IMR-90 (cell line): ENCODE results near the gene CDNF. TPM values are rescaled to one million over a fixed set of nuclear protein-coding genes. Genes with fewer than 3 reads are reported as not detected.

Source experiments
- ATAC-seq: fragments of 200-7000 bp; cut with Tn5 transposase; 2 replicates; pipeline ENCODE4 v1.9.1; 2020; ENCODE audit warnings: low read depth, mild to moderate bottlenecking, moderate library complexity
- BruUV-seq: library from RNA; stranded (reverse); fragments of 400-500 nt; replicated peaks from 2 replicates; lab custom pipeline; 2021; lab: Mats Ljungman, UMichigan
- CTCF ChIA-PET: fragments of 300-600 bp; formaldehyde crosslinking; extraction: SDS; loops from one replicate; lab custom pipeline; 2021; ENCODE audit warnings: antibody characterized with exemption; lab: Yijun Ruan, JAX
- POLR2A ChIA-PET: fragments of 300-600 bp; sonication (Branson Sonifier 250); formaldehyde crosslinking; loops from one replicate; lab custom pipeline; 2022; ENCODE audit warnings: antibody characterized with exemption; ENCODE audit not compliant: unreplicated experiment; lab: Charles Lee
- DNase-seq: peaks from one replicate; pipeline ENCODE4 v3.0.0; 2013
- H2AFZ ChIP-seq: replicated peaks from 2 replicates; pipeline ENCODE3; 2013; ENCODE audit warnings: low read length, mild to moderate bottlenecking; ENCODE audit not compliant: poor library complexity
- H2AK5ac ChIP-seq: 2 replicates; pipeline ENCODE4 v1.6.1; 2013; ENCODE audit warnings: low read depth, low read length, inconsistent platforms
- H2AK9ac ChIP-seq: replicated peaks from 2 replicates; pipeline ENCODE3; 2013; ENCODE audit warnings: mild to moderate bottlenecking, low read depth, low read length, moderate library complexity; ENCODE audit not compliant: poor library complexity
- H2BK120ac ChIP-seq: 2 replicates; pipeline ENCODE4 v1.6.1; 2013; ENCODE audit warnings: low read depth, low read length, inconsistent platforms
- H2BK15ac ChIP-seq: 3 replicates; pipeline ENCODE4 v1.6.1; 2013; ENCODE audit warnings: low read depth, low read length, inconsistent platforms
- H2BK20ac ChIP-seq: 2 replicates; pipeline ENCODE4 v1.6.1; 2013; ENCODE audit warnings: low read depth, mild to moderate bottlenecking, inconsistent platforms, low read length, moderate library complexity
- H2BK5ac ChIP-seq: 2 replicates; pipeline ENCODE4 v1.6.1; 2013; ENCODE audit warnings: mild to moderate bottlenecking, low read depth, low read length, inconsistent platforms; ENCODE audit not compliant: poor library complexity, severe bottlenecking
- H3K14ac ChIP-seq: replicated peaks from 2 replicates; pipeline ENCODE4 v1.6.1; 2013; ENCODE audit warnings: low read depth, low read length, inconsistent platforms
- H3K18ac ChIP-seq: 2 replicates; pipeline ENCODE4 v1.6.1; 2013; ENCODE audit warnings: low read depth, low read length, control low read depth
- H3K23ac ChIP-seq: 2 replicates; pipeline ENCODE4 v1.6.1; 2013; ENCODE audit warnings: low read depth, low read length, inconsistent platforms
- H3K27ac ChIP-seq: 2 replicates; pipeline ENCODE4 v1.5.1; 2013; ENCODE audit warnings: mild to moderate bottlenecking, control low read depth, low read length; ENCODE audit not compliant: insufficient read depth
- H3K27me3 ChIP-seq: 2 replicates; pipeline ENCODE4 v1.6.1; 2013; ENCODE audit warnings: low read length; ENCODE audit not compliant: control insufficient read depth, insufficient read depth
- H3K36me3 ChIP-seq: 2 replicates; pipeline ENCODE4 v1.6.1; 2013; ENCODE audit warnings: low read length, mixed read lengths; ENCODE audit not compliant: control insufficient read depth, insufficient read depth
- H3K4ac ChIP-seq: 2 replicates; pipeline ENCODE4 v1.6.1; 2013; ENCODE audit warnings: low read depth, low read length, inconsistent platforms
- H3K4me1 ChIP-seq: 2 replicates; pipeline ENCODE4 v1.6.1; 2013; ENCODE audit warnings: low read length, mixed read lengths; ENCODE audit not compliant: control insufficient read depth, insufficient read depth
- H3K4me2 ChIP-seq: 2 replicates; pipeline ENCODE4 v1.6.1; 2013; ENCODE audit warnings: low read depth, mild to moderate bottlenecking, control low read depth, low read length, moderate library complexity
- H3K4me3 ChIP-seq: 2 replicates; pipeline ENCODE4 v1.5.1; 2013; ENCODE audit warnings: low read depth, mild to moderate bottlenecking, control low read depth, low read length, moderate library complexity; ENCODE audit not compliant: insufficient read depth
- H3K56ac ChIP-seq: 2 replicates; pipeline ENCODE4 v1.6.1; 2013; ENCODE audit warnings: low read length, inconsistent platforms; ENCODE audit not compliant: insufficient read depth; ENCODE audit errors: extremely low read depth
- H3K79me1 ChIP-seq, 2 experiments: 2 replicates each; pipeline ENCODE4 v1.6.1; 2013; ENCODE audit warnings: low read length in 2 of 2, inconsistent platforms in 1 of 2, low read depth in 1 of 2
- H3K9ac ChIP-seq: 2 replicates; pipeline ENCODE4 v1.6.1; 2013; ENCODE audit warnings: low read depth, low read length, control low read depth
- H3K9me1 ChIP-seq: 2 replicates; pipeline ENCODE4 v1.6.1; 2013; ENCODE audit warnings: low read length, inconsistent platforms; ENCODE audit not compliant: insufficient read depth
- H3K9me3 ChIP-seq: 2 replicates; pipeline ENCODE4 v1.6.1; 2013; ENCODE audit warnings: low read length; ENCODE audit not compliant: control insufficient read depth, insufficient read depth
- H4K20me1 ChIP-seq: 2 replicates; pipeline ENCODE4 v1.6.1; 2013; ENCODE audit warnings: low read length, inconsistent platforms; ENCODE audit not compliant: insufficient read depth
- H4K5ac ChIP-seq: 2 replicates; pipeline ENCODE4 v1.6.1; 2013; ENCODE audit warnings: mild to moderate bottlenecking, low read depth, low read length, control low read depth
- H4K8ac ChIP-seq, 2 experiments: 2 replicates each; pipeline ENCODE4 v1.6.1; 2013; ENCODE audit warnings: low read depth in 2 of 2, low read length in 2 of 2, control low read depth in 1 of 2, inconsistent platforms in 1 of 2
- H4K91ac ChIP-seq: 2 replicates; pipeline ENCODE4 v1.6.1; 2013; ENCODE audit warnings: low read depth, low read length, inconsistent platforms; ENCODE audit not compliant: insufficient read depth
- CEBPB ChIP-seq: IDR thresholded peaks from 2 replicates; pipeline ENCODE4 v1.6.1; 2012; ENCODE audit warnings: low read depth, low read length, improper control_type of control experiment
- CHD1 ChIP-seq: IDR thresholded peaks from 2 replicates; pipeline ENCODE4 v1.6.1; 2012; ENCODE audit warnings: low read depth, low read length, improper control_type of control experiment
- CTCF ChIP-seq: conservative IDR thresholded peaks from 2 replicates; pipeline ENCODE4 v1.5.1; 2012; ENCODE audit warnings: mild to moderate bottlenecking, low read depth, low read length, improper control_type of control experiment
- MAZ ChIP-seq: IDR thresholded peaks from 2 replicates; pipeline ENCODE4 v1.6.1; 2012; ENCODE audit warnings: low read depth, mild to moderate bottlenecking, low read length, improper control_type of control experiment, moderate library complexity, borderline replicate concordance
- MXI1 ChIP-seq: IDR thresholded peaks from 2 replicates; pipeline ENCODE4 v1.6.1; 2012; ENCODE audit warnings: low read depth, mild to moderate bottlenecking, low read length, moderate library complexity, borderline replicate concordance
- RCOR1 ChIP-seq: IDR thresholded peaks from 2 replicates; pipeline ENCODE4 v1.6.1; 2012; ENCODE audit warnings: mild to moderate bottlenecking, low read length, improper control_type of control experiment; ENCODE audit not compliant: insufficient replicate concordance
- SMC3 ChIP-seq: fragments of 150-350 bp; IDR thresholded peaks from 2 replicates; pipeline ENCODE4 v1.6.1; 2016; ENCODE audit warnings: low read depth, mild to moderate bottlenecking, antibody characterized with exemption, low read length, moderate library complexity
- USF2 ChIP-seq: fragments of 150-350 bp; IDR thresholded peaks from 2 replicates; pipeline ENCODE4 v1.6.1; 2017; ENCODE audit warnings: mild to moderate bottlenecking, antibody characterized with exemption, low read length, low read depth
- WGBS, 2 experiments: methylation state at CpG; one replicate each; pipeline versions ENCODE4 v1.1.5 to v1.1.7; 2013; ENCODE audit warnings: missing lambda C conversion rate in 2 of 2; ENCODE audit not compliant: insufficient read length in 1 of 2; ENCODE audit errors: extremely low coverage in 2 of 2; 5-methylcytosine and 5-hydroxymethylcytosine counted together
- dilution Hi-C: fragments of 300-500 bp; cut with HindIII; formaldehyde crosslinking; loops from one replicate; pipeline ENCODE4 v1.14.3; 2018; ENCODE audit warnings: low sequenced_read_pairs; ENCODE audit not compliant: unreplicated experiment
- in situ Hi-C: fragments of 300-500 bp; cut with MboI; formaldehyde crosslinking; loops from 3 replicates; pipeline ENCODE4 v1.14.3; 2019; ENCODE audit warnings: low sequenced_read_pairs, inconsistent platforms, mixed read lengths
- intact Hi-C: fragments of 100-400 bp; cut with micrococcal nuclease; formaldehyde crosslinking; loops from 2 replicates; pipeline ENCODE4 v1.10.0; 2022
- polyA plus RNA-seq, 3 experiments: library from polyadenylated mRNA; depleted of rRNA; stranded (reverse); fragments of >200 nt; gene quantifications; 2 replicates each; pipeline ENCODE4 v1.2.3, GENCODE V29; 2012; ENCODE audit warnings: low replicate concordance in 1 of 3
- total RNA-seq: library from RNA; depleted of rRNA; stranded (reverse); fragments of >200 nt; gene quantifications from 2 replicates; pipeline ENCODE4 v1.2.3, GENCODE V29; 2012

Gene CDNF
- total and polyA plus RNA-seq, 2 of the 4 experiments (the other 2 are of a cell fraction), result 0.72 to 1.3 TPM

- H3K4me1 ChIP-seq, result no peaks in the 10 kb centered on the region
- H3K4me3 ChIP-seq, result no peak overlapping the region
- no peak overlapping the region for H2AK5ac ChIP-seq
- H3K79me1 ChIP-seq, result no peaks in the 10 kb centered on the region
- H3K18ac ChIP-seq, result no peak overlapping the region
- no peak overlapping the region for H3K9ac ChIP-seq
- no peak overlapping the region for H2BK5ac ChIP-seq
- in situ Hi-C loops (loop anchor here (25.0 kb wide), 1 partner anchor 625 kb away; no protein-coding TSS in a partner anchor), dilution Hi-C loops (no loop called here), intact Hi-C loops (no loop called here)
- no peak overlapping the region for H3K27ac ChIP-seq
- H2BK20ac ChIP-seq, result no peak overlapping the region
- no peak overlapping the region for H3K14ac ChIP-seq
- H2AFZ ChIP-seq, result no peak overlapping the region
- no peak overlapping the region for H2BK15ac ChIP-seq
- ChIA-PET POLR2A (no interaction called here), CTCF (no interaction called here)
- H3K23ac ChIP-seq, result no peak overlapping the region
- H3K9me1 ChIP-seq, result no peaks in the 10 kb centered on the region
- BruUV-seq, result no TSS peak
- H4K8ac ChIP-seq, result no peak overlapping the region
- H3K4me2 ChIP-seq, result 0 out of 2 replicates have a peak overlapping the region, but pooled peaks have one; percentile 45
- no peaks in the 10 kb centered on the region for H4K20me1 ChIP-seq
- no peak overlapping the region for H3K4ac ChIP-seq
- DNase-seq (peak; percentile 15), ATAC-seq (no peak)
- H2AK9ac ChIP-seq, result no peak overlapping the region
- TF ChIP-seq RCOR1 (no peak), USF2 (no peak), MXI1 (no peak), CTCF (no peak), SMC3 (no peak), CHD1 (no peak), MAZ (no peak), CEBPB (no peak)
- H3K27me3 ChIP-seq, result no peaks in the 10 kb centered on the region; the same call in 1 of the 2 replicates
- no peak overlapping the region for H3K56ac ChIP-seq
- no peak overlapping the region for H4K5ac ChIP-seq
- no peak overlapping the region for H4K91ac ChIP-seq
- H3K9me3 ChIP-seq, result no peaks in the 10 kb centered on the region
- H2BK120ac ChIP-seq, result no peak overlapping the region
- WGBS, 2 experiments, result no CpG with 5 or more reads among the region's 3 CpGs
- H3K36me3 ChIP-seq, result no peaks in the 10 kb centered on the region
Observed at GRCh38 chr10:14812271-14812670, 25.6 kb downstream of the CDNF start.
